GM12875 (cell line): ENCODE results near the gene CWC25.
A peak's percentile ranks its signal among the peaks of the same experiment; 100 is the strongest.

Source experiments
- H3K4me3 ChIP-seq: one replicate; pipeline ENCODE4 v1.5.1; 2011; ENCODE audit warnings: low read depth, low read length, control low read depth
- CTCF ChIP-seq: IDR thresholded peaks from 2 replicates; pipeline ENCODE4 v1.5.1; 2011; ENCODE audit warnings: low read depth, mild to moderate bottlenecking, control low read depth, inconsistent platforms, low read length, moderate library complexity, borderline replicate concordance; ENCODE audit not compliant: insufficient read depth

Gene CWC25

GRCh38 chr17:38824899-38825761, at the start of gene CWC25:
TSS of gene CWC25 (minus strand) at chr17:38825321. CDS start at chr17:38825183, 138 bp downstream.
- TF ChIP-seq CTCF, result no peak
- peak within 1 kb of the TSS; percentile 84 for H3K4me3 ChIP-seq

- no peak overlapping the region for H3K4me3 ChIP-seq
- TF ChIP-seq CTCF, result no peak
Observed at GRCh38 chr17:38873640-38874380, 48.7 kb upstream of the CWC25 start.

- H3K4me3 ChIP-seq, result no peak overlapping the region
Observed at GRCh38 chr17:38872671-38873385, 47.7 kb upstream of the CWC25 start.

GRCh38 chr17:38872027-38872511, 46.9 kb upstream of the CWC25 start:
- TF ChIP-seq CTCF, result no peak
- H3K4me3 ChIP-seq, result peak overlapping the region; percentile 81

More at GRCh38 chr17:38872671-38873385, 47.7 kb upstream of the CWC25 start:
- TF ChIP-seq CTCF, result no peak

- TF ChIP-seq CTCF, result no peak
- peak overlapping the region; percentile 81 for H3K4me3 ChIP-seq
Observed at GRCh38 chr17:38871247-38872015, 46.3 kb upstream of the CWC25 start.
